HS-27A (cell line): Measurements from ENCODE around the gene MSANTD1.
"Not testable (repeated sequence)": the region's sequence is repeated elsewhere in the genome, so short reads cannot be mapped to it uniquely, and the experiment has no call there.

ENCODE experiments used
- DNase-seq: peaks from one replicate; pipeline ENCODE4 v3.0.0-alpha.2; 2012; ENCODE audit warnings: low read depth, missing footprints

MSANTD1 gene

DNA sequence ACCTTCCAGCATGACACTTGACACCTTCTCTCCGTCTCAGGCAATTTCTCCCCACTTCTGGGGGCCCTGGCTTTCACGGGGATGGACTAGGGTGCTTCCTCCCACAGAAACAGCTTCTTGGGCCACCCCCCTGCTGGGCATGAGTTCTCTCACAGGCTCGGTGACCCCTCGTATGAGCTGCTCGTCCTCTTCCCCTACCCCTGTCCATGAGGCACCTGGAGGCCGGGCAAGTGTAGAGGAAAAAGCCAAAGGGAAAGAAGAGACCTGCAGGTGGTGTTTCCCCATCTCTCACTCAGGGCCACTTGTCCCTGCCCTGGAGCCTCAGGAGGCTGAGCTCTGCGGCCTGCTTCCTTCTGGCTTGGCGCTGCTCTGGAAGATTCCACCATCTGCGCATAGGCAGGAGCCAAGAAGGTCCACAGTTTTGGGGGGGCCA is 41.9 kb downstream of the MSANTD1 start:
- DNase-seq, result no peak

DNA sequence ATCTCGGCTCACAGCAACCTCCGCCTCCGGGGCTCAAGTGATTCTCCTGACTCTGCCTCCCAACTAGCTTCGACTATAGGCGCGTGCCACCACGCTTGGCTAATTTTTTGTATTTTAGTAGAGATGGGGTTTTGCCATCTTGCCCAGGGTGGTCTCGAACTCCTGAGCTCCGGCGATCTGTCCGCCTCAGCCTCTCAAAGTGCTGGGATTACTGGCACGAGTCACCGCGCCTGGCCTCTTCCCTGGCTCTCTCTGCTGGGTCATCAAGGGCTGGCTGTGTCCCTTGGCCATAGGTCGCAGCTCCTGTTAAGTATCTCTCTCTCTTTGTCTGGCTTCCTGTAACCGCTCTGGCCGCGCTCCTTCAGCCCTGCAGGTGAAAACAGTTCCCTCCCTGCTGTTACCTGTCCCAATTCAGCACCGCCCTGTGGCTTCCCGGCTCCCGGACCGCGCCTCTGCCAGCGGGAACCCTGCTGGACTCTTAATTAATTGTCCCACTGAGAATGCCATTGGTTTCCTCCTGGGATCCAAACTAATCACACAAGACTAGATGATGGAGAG is 42.5 kb downstream of the MSANTD1 start:
- DNase-seq, result no peak

DNA sequence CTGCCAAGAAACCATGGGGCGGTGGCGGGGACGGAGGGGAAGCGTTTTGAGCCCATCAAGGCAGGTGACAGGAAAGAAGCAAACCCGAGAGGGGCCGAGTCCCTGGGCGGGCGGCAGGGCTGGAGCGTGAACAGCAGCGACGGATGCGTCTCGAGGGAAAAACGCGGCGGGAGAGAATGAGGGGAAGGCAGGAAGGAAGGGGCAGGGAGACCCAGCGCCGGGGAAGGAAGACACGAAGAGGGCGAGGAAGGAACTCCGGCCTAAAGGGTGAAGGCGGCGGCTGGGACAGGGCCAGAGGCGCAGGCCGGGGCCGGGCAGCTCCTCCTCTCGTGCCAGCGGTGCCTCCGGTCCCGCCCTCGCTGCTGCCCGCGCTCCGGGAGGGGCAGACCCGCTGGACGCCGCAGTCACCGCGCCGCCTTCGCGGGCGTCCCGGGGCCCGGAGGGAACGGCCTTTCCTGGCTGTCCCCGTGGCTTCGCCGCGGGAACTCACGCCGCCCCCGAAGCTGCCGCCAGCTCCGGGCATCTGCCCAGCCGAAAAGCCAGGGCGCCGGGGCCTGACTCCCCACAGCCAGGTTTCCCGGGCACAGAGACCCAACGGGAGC is 43.1 kb downstream of the MSANTD1 start:
- DNase-seq, result no peak

DNA sequence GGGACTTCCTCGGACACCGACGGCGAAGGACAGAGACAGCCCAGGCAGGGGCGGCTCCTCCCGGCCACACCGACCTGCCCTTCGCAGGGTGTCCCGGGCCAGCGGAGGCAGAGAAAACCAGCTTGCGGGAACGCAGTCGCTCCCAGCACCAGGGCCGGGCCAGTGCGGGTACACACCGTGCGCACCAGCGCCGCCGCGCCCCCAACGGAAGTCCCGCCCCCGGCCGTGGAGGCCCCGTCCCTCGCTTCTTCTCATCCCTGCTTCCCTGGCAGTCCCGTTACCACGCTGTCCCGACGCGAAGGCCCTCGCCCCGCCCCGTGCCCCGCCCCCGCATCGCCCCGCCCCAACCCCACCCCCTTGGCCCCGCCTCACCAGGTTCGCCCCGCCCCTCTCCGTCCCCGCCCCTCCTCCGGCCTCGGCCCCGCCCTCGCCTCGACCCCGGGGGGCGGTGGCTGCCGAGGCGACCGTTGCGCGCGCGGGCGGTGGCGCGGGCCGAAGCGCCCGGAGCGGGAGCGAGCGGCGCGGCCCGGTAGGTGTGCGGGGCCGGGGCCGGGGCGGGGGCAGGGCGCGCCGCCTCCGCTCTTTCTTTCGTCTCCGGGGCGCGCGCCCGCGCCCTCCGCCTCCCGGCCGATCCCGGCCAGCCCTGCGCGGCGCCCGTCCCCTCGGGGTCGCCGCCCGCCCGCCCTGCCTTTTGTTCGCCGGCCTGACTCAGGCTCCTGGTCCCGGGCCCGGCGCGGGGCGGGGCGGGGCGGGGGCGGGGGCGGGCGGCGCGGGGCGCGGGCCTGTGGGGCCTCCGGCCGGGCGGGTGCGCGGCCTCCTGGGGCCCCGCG is 43.8 kb downstream of the MSANTD1 start, which contains the start of gene RGS12:
TSS of gene RGS12 (plus strand) at position 451 of the 830 bp plus-strand sequence. CDS start 23,150 bp downstream, outside the sequence.
- DNase-seq, result peak; percentile 69

DNA sequence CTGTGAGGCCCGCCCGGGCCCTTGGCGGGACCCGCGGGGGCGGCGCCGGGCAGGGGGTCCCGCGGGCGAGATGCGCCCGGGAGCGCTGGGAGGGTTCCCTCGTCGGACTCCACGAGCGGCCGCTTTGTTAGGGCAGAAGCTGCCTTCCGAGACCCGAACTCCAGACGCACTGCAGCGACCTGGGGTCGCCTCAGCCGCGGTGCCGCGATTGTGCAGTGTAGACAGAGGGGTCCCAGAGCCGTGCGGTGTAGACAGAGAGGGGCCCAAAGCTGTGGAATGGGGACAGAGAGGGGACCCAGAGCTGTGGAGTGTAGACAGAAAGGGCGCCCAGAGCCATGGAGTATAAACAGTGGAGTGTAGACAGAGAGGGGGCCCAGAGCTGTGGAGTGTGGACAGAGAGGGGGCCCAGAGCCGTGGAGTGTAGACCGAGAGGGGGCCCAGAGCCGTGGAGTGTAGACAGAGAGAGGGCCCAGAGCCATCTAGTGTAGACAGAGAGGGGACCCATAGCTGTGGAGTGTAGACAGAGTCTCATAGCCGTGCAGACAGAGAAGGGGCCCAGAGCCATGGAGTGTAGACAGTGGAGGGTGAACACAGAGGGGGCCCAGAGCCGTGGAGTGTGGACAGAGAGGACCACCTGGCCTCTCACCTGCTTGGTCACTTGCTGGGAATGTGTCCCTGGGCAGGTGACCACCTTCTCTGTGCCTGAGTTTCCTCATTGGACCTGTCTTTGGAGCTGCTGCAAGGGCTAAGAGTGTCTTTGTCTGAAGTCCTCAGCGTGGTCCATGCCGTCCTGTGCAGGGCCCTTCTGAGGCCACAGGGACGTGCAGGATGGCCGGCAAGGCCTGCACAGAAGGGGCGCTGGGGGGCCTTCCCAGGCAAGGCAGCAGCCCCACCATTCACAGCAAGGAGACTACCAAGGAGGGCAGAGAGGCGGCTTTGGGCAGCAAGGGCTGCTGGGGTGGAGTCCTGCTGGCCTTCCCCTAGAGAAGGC is 44.7 kb downstream of the MSANTD1 start:
- DNase-seq, result no peak

- no peak for DNase-seq
These were observed 45.7 kb downstream of the MSANTD1 start for GRCh38 chr4:3294401-3295241.

GRCh38 chr4:3295837-3296624 is 47.1 kb downstream of the MSANTD1 start:
- no peak for DNase-seq

- no peak for DNase-seq
These were observed 47.7 kb downstream of the MSANTD1 start for GRCh38 chr4:3296651-3297050.

- DNase-seq, result no peak
These were observed 48.3 kb downstream of the MSANTD1 start for GRCh38 chr4:3297066-3297859.

GRCh38 chr4:3299122-3299975 is 50.4 kb downstream of the MSANTD1 start:
- DNase-seq, result no peak

GRCh38 chr4:3299976-3300671 is 51.2 kb downstream of the MSANTD1 start:
- no peak for DNase-seq

- DNase-seq, result not testable (repeated sequence)
These were observed 51.9 kb downstream of the MSANTD1 start for GRCh38 chr4:3300882-3301281.

DNA sequence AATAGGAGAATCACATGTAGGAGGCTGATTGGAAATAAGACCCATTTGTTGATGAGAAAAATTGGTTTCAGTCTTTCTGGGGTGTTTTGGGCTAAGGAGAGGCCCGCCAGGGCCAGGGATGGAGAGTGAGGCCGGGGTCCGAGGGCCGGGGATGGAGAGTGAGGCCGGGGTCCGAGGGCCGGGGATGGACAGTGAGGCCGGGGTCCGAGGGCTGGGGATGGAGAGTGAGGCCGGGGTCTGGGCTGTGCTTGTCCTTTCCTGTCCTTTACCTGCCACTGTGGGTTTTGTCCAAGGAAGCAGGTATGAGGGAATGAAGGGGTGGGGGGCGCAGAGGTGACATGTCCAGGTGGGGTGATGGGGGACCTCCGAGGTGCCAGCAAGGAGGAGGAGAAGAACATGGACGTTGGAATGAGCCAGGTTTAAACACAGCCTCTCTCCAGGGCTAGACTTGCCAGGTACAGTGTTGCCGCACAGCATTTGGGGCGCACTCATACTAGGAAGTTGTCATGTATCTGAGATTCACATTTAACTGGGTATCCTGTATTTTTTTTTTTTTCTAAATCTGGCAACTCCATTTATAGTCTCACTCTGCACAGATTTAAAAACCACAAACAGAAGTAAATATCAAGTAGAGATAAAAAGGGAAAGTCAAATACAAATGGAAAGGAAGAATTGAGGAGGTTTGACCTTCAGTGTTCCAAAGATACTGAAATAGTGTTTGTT is 52.7 kb downstream of the MSANTD1 start:
- DNase-seq, result no peak

- no peak for DNase-seq
These were observed 53.3 kb downstream of the MSANTD1 start for GRCh38 chr4:3302173-3302785.

DNA sequence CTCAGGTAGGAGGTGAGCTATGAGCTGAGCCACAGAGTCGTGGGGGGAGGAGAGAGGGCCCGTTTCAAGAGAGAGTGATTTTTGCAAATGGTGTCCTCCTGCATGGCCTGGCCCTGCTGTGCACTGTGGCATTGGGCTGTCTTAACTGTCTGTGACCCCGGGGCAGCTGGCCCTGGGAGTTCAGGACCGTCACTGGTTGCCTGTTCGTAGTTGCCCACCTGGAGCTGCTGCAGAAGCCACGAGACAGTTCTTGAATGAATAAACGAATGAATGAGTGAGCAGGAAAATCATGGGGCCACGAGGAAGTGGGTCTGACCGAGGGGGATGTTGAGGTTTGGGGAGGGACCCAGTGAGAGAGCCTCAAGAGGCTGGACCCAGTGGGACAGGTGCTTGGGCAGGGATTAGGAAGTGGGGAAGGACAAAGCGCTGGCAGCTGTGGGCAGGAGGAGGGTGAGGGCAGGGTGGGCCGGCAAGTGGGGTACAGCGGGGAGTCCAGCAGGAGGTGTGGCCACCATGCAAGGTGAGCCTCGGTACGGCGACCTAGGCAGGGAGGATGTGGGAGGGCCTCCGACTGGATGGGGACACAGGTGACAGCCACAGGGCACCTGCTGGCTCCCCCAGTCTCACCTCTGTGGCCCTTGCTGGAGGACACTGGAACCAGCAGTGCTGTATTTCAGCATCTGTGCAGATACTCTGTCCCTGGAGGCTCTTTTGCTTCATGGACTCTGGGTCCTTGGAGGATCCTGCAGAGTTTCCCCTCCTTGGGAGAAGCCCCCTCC is 54.0 kb downstream of the MSANTD1 start:
- DNase-seq, result no peak

GRCh38 chr4:3303565-3303824 is 54.5 kb downstream of the MSANTD1 start:
- no peak for DNase-seq
